Inflammatory macrophage (primary cell): ENCODE data around the gene DPH5.

Experiments
- DNase-seq, 2 donors: peaks; one replicate each; pipeline ENCODE4 v3.0.0-alpha.2; 2020 to 2022

The DPH5 gene

GRCh38 chr1:100941098-100941527 lies 84.5 kb downstream of the DPH5 start:
- no peak for DNase-seq
